ENCODE results near the gene CFAP57. TPM values are rescaled to one million over a fixed set of nuclear protein-coding genes. Genes with fewer than 3 reads are reported as not detected.

Gene CFAP57
- total RNA-seq = not detected
- polyA plus RNA-seq = under 1 TPM in 1 of 2 donors, not detected in 1; 0.07 TPM

DNA sequence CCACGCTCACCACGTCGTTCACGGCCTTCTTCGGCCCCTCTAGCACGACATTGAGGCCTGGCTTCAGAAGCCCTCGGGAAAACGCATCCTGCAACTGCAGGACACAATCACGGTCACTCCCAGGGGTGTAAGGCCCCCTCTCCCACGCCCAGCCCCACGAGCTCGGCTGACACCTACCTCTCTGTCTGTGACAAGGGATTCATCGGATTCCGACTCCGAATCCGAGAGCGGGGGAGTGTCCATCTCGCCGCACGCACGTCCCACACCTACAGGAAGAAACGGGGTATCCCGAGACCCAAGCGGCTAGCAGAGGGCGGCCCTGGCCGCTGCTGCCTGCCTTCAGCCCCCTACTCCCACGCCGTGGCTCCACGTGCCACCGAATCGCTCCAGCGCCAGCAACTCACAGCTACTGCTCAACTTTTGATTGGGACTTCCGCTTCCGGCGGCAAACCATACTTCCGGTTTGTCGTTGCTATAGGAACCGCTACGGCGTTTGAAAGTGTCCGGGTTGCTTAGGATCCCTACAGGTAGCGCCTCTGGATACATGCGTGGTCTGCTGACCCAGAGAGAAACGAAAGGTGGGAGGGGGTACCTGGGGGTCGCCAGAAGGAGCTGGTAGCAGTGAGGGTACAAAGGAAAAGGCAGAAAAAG is at the start of gene CFAP57, which contains the start of gene EBNA1BP2:
CFAP57 (plus strand) TSS at position 455 of the 651 bp plus-strand sequence. CDS start 424 bp downstream, outside the sequence.
EBNA1BP2 (minus strand) TSS at position 415 of the 651 bp plus-strand sequence; CDS start at position 243, 172 bp downstream.
- ChIA-PET CTCF (ENCODE audit: partially characterized antibody) (interaction anchor here (0.9 kb wide), 1 partner anchor 55 kb away, joined by 3 read pairs; no protein-coding TSS in a partner anchor), POLR2A (ENCODE audit: partially characterized antibody) (interaction anchor here (0.6 to 1.2 kb wide), 10 partner anchors 11 to 803 kb away, joined by 3 to 7 read pairs (median 4); partner anchors contain the start of genes ATP6V0B, ELOVL1, ERMAP and HYI)
- DNase-seq = peak; percentile 93 to 95 (median 94)
- peak within 1 kb of the TSS; percentile 62 for H3K27ac ChIP-seq (ENCODE audit: low read depth, low read length)
- peaks cover 21% of the 10 kb centered on the region for H3K4me1 ChIP-seq (ENCODE audit: insufficient read depth, low read length)
- peaks cover 10% of the 10 kb centered on the region for H3K27me3 ChIP-seq (ENCODE audit: insufficient read depth, low read length)
- peaks cover 29% of the 10 kb centered on the region for H3K36me3 ChIP-seq (ENCODE audit: insufficient read depth, low read length)
- H3K9me3 ChIP-seq (ENCODE audit: control insufficient read depth in 1 of 2, low read length in 2 of 2) = no peaks in the 10 kb centered on the region
- Mint-ChIP-seq H3K27ac (peak within 1 kb of the TSS; percentile 84 to 99 (median 96)), H3K27me3 (peaks cover 13 to 15% of the 10 kb centered on the region in 2 donors), H3K4me1 (peaks cover 22 to 31% (median 26%) of the 10 kb centered on the region in 4 donors), H3K4me3 (peak within 1 kb of the TSS; percentile 94 to 100 (median 99)), H3K36me3 (peaks cover 31 to 41% of the 10 kb centered on the region in 2 donors), H3K9me3 (no peaks in the 10 kb centered on the region)
- intact Hi-C loops (cut with micrococcal nuclease) = loop anchor here (1.0 to 10.0 kb wide), 12 partner anchors 196 to 837 kb away; partner anchors contain the start of genes C1orf50, CCDC30, ELOVL1 and ERMAP
- H3K4me3 ChIP-seq (ENCODE audit: low read length in 2 of 2) = peak within 1 kb of the TSS; percentile 81 to 87

DNA sequence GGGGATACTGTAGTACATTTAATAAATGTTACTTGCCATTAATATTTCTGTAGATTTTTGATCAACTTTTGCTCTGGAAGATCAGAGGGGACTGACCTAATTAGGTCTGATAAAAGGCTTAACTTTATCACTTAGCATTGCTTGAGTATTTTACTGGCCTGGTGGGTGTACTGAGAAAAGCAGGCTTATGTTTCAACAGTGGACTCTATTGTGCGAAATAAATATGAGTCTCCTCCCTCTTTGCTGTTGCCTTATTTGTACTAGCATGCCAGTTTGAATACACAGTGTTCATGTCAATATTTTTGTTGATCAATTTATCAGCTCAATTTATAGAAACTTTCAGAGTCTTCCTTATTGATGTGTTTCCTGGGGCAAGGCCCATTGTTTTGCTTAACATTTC is 49.1 kb upstream of the CFAP57 start:
- Histone ChIP-seq H3K27me3 (ENCODE audit: insufficient read depth, low read length) (no peaks in the 10 kb centered on the region), H3K4me1 (ENCODE audit: insufficient read depth, low read length) (no peaks in the 10 kb centered on the region), H3K9me3 (ENCODE audit: control insufficient read depth in 1 of 2, low read length in 2 of 2) (no peaks in the 10 kb centered on the region), H3K36me3 (ENCODE audit: insufficient read depth, low read length) (no peaks in the 10 kb centered on the region), H3K27ac (ENCODE audit: low read depth, low read length) (no peak overlapping the region), H3K4me3 (ENCODE audit: low read length in 2 of 2) (no peak overlapping the region)
- Mint-ChIP-seq H3K4me1 (peaks cover 0 to 3% (median 0%) of the 10 kb centered on the region in 4 donors), H3K4me3 (no peak overlapping the region), H3K27ac (no peak overlapping the region), H3K9me3 (peaks cover 0 to 3% (median 0%) of the 10 kb centered on the region in 8 donors), H3K36me3 (no peaks in the 10 kb centered on the region), H3K27me3 (peaks cover 13 to 24% of the 10 kb centered on the region in 2 donors)
- intact Hi-C loops (cut with micrococcal nuclease) = no loop called here
- no peak for DNase-seq
- POLR2A ChIA-PET (ENCODE audit: partially characterized antibody) = no interaction called here
- CTCF ChIA-PET (ENCODE audit: partially characterized antibody) = no interaction called here

GRCh38 chr1:43128816-43129215 is 43.3 kb upstream of the CFAP57 start:
- no peak overlapping the region for H3K27ac ChIP-seq (ENCODE audit: low read depth, low read length)
- no peaks in the 10 kb centered on the region for H3K36me3 ChIP-seq (ENCODE audit: insufficient read depth, low read length)
- peaks cover 0 to 3% (median 0%) of the 10 kb centered on the region in 8 donors for H3K9me3 Mint-ChIP-seq
- no peaks in the 10 kb centered on the region for H3K27me3 ChIP-seq (ENCODE audit: insufficient read depth, low read length)
- H3K9me3 ChIP-seq (ENCODE audit: control insufficient read depth in 1 of 2, low read length in 2 of 2) = no peaks in the 10 kb centered on the region
- ChIA-PET CTCF (ENCODE audit: partially characterized antibody) (no interaction called here), POLR2A (ENCODE audit: partially characterized antibody) (no interaction called here)
- H3K4me3 Mint-ChIP-seq = no peak overlapping the region
- no peaks in the 10 kb centered on the region for H3K4me1 Mint-ChIP-seq
- intact Hi-C loops (cut with micrococcal nuclease) = no loop called here
- H3K4me1 ChIP-seq (ENCODE audit: insufficient read depth, low read length) = no peaks in the 10 kb centered on the region
- H3K4me3 ChIP-seq (ENCODE audit: low read length in 2 of 2) = no peak overlapping the region
- H3K27me3 Mint-ChIP-seq = peaks cover 18 to 34% of the 10 kb centered on the region in 2 donors
- no peaks in the 10 kb centered on the region for H3K36me3 Mint-ChIP-seq
- DNase-seq = no peak
- no peak overlapping the region for H3K27ac Mint-ChIP-seq

DNA sequence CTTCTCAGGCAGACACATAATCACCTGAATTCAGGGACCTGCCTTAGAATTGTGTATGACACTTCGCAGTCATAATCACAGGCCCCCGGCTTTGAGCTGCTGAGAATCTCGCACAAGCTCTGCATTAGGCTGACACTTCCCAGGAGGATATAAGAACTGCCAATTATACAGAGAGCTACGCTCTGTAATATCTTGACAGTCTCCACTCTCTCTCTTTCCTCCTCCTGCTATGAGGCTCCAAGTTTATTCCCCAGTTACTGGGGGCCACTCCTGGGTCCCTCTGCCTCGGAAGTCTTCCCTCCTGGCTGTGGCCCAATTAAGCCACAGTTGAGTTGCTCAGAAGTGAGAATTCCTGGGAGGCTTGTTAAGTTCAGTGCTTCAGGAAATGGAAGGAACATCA is 42.7 kb upstream of the CFAP57 start:
- POLR2A ChIA-PET (ENCODE audit: partially characterized antibody) = no interaction called here
- Mint-ChIP-seq H3K36me3 (no peaks in the 10 kb centered on the region), H3K9me3 (peaks cover 0 to 3% (median 0%) of the 10 kb centered on the region in 8 donors), H3K27me3 (peaks cover 21 to 36% of the 10 kb centered on the region in 2 donors), H3K27ac (no peak overlapping the region), H3K4me1 (no peaks in the 10 kb centered on the region), H3K4me3 (no peak overlapping the region)
- CTCF ChIA-PET (ENCODE audit: partially characterized antibody) = no interaction called here
- H3K36me3 ChIP-seq (ENCODE audit: insufficient read depth, low read length) = no peaks in the 10 kb centered on the region
- H3K27ac ChIP-seq (ENCODE audit: low read depth, low read length) = no peak overlapping the region
- no peak for DNase-seq
- no peaks in the 10 kb centered on the region for H3K4me1 ChIP-seq (ENCODE audit: insufficient read depth, low read length)
- no peak overlapping the region for H3K4me3 ChIP-seq (ENCODE audit: low read length in 2 of 2)
- no peaks in the 10 kb centered on the region for H3K9me3 ChIP-seq (ENCODE audit: control insufficient read depth in 1 of 2, low read length in 2 of 2)
- H3K27me3 ChIP-seq (ENCODE audit: insufficient read depth, low read length) = no peaks in the 10 kb centered on the region
- intact Hi-C loops (cut with micrococcal nuclease) = no loop called here

DNA sequence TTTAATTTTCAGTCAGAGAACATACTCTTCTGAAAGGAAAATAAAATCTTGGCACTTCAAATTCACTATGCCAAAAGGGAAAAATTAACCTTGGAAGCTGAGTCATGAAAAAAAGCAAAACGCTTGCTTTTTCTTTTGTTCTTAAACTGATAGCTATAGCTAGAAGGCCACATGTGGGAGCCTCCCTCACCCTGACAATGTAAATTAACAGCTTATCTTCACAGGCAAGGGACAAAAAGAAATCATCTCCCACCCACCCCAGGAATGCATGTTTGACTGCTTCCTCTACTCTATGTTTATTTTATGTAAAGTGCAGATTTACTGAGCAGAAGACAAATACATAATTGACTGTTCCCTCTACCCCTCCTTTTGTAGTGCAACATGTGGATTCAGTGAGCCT is 38.1 kb upstream of the CFAP57 start:
- H3K27ac Mint-ChIP-seq = no peak overlapping the region
- H3K36me3 Mint-ChIP-seq = no peaks in the 10 kb centered on the region
- peaks cover 20 to 34% of the 10 kb centered on the region in 2 donors for H3K27me3 Mint-ChIP-seq
- no peaks in the 10 kb centered on the region for H3K4me1 ChIP-seq (ENCODE audit: insufficient read depth, low read length)
- H3K27ac ChIP-seq (ENCODE audit: low read depth, low read length) = no peak overlapping the region
- H3K4me1 Mint-ChIP-seq = no peaks in the 10 kb centered on the region
- H3K36me3 ChIP-seq (ENCODE audit: insufficient read depth, low read length) = no peaks in the 10 kb centered on the region
- H3K9me3 ChIP-seq (ENCODE audit: control insufficient read depth in 1 of 2, low read length in 2 of 2) = no peaks in the 10 kb centered on the region
- no peaks in the 10 kb centered on the region for H3K27me3 ChIP-seq (ENCODE audit: insufficient read depth, low read length)
- ChIA-PET POLR2A (ENCODE audit: partially characterized antibody) (no interaction called here), CTCF (ENCODE audit: partially characterized antibody) (no interaction called here)
- H3K4me3 Mint-ChIP-seq = no peak overlapping the region
- intact Hi-C loops (cut with micrococcal nuclease) = no loop called here
- no peak overlapping the region for H3K4me3 ChIP-seq (ENCODE audit: low read length in 2 of 2)
- H3K9me3 Mint-ChIP-seq = no peaks in the 10 kb centered on the region
- no peak for DNase-seq

- Mint-ChIP-seq H3K36me3 (no peaks in the 10 kb centered on the region), H3K4me3 (no peak overlapping the region), H3K9me3 (peaks cover 0 to 5% (median 0%) of the 10 kb centered on the region in 8 donors), H3K27me3 (peaks cover 20 to 39% of the 10 kb centered on the region in 2 donors), H3K27ac (no peak overlapping the region), H3K4me1 (no peaks in the 10 kb centered on the region)
- H3K36me3 ChIP-seq (ENCODE audit: insufficient read depth, low read length) = no peaks in the 10 kb centered on the region
- intact Hi-C loops (cut with micrococcal nuclease) = no loop called here
- H3K4me3 ChIP-seq (ENCODE audit: low read length in 2 of 2) = no peak overlapping the region
- CTCF ChIA-PET (ENCODE audit: partially characterized antibody) = no interaction called here
- H3K27ac ChIP-seq (ENCODE audit: low read depth, low read length) = no peak overlapping the region
- H3K27me3 ChIP-seq (ENCODE audit: insufficient read depth, low read length) = no peaks in the 10 kb centered on the region
- POLR2A ChIA-PET (ENCODE audit: partially characterized antibody) = no interaction called here
- DNase-seq = no peak
- no peaks in the 10 kb centered on the region for H3K9me3 ChIP-seq (ENCODE audit: control insufficient read depth in 1 of 2, low read length in 2 of 2)
- H3K4me1 ChIP-seq (ENCODE audit: insufficient read depth, low read length) = no peaks in the 10 kb centered on the region
These were observed 37.5 kb upstream of the CFAP57 start for GRCh38 chr1:43134640-43135039.

DNA sequence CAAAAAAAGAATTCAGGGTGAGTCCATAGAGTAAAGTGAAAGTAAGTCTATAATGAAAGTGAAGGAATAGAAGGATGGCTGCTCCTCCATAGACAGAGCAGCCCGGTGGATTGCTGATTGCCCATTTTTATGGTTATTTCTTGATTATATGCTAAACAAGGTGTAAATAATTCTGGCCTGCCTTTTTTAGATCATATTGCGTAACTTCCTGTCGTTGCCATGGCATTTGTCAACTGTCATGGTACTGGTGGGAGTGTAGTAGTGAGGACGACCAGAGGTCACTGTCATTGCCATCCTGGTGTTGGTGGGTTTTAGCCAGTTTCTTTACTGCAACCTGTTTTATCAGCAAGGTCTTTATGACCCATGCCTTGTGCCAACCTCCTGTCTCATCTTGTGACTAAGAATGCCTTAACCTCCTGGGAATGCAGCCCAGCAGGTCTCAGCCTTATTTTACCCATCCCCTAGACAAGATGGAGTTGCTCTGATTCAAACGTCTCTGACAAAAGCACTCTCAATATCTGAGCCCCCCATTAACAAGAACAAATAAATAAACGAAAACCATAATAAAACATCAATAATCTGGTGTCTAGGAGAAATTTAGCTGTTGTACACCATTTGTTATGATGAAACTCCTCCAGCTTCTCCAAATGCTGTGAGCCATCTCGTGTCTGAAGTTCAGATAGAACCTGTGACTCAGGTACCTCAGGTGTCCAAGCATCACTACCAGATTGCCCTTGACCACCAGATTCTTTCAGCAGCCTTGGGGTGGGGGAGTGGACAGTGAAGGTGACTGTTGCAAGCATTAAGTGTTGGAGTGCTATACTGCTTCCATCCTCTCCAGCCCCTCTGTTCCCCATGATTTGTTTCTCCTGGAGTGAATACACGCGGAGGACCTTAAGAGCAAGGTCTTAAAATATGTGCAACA is 36.0 kb upstream of the CFAP57 start:
- H3K4me1 Mint-ChIP-seq = no peaks in the 10 kb centered on the region
- intact Hi-C loops (cut with micrococcal nuclease) = no loop called here
- H3K4me3 Mint-ChIP-seq = peak overlapping the region in 1 of 8 donors; percentile 63
- Histone ChIP-seq H3K27ac (ENCODE audit: low read depth, low read length) (no peak overlapping the region), H3K27me3 (ENCODE audit: insufficient read depth, low read length) (no peaks in the 10 kb centered on the region), H3K9me3 (ENCODE audit: control insufficient read depth in 1 of 2, low read length in 2 of 2) (no peaks in the 10 kb centered on the region), H3K4me1 (ENCODE audit: insufficient read depth, low read length) (no peaks in the 10 kb centered on the region), H3K4me3 (ENCODE audit: low read length in 2 of 2) (no peak overlapping the region), H3K36me3 (ENCODE audit: insufficient read depth, low read length) (no peaks in the 10 kb centered on the region)
- H3K36me3 Mint-ChIP-seq = no peaks in the 10 kb centered on the region
- ChIA-PET POLR2A (ENCODE audit: partially characterized antibody) (no interaction called here), CTCF (ENCODE audit: partially characterized antibody) (no interaction called here)
- H3K27ac Mint-ChIP-seq = no peak overlapping the region
- H3K27me3 Mint-ChIP-seq = peaks cover 18 to 38% of the 10 kb centered on the region in 2 donors
- peaks cover 0 to 11% (median 4%) of the 10 kb centered on the region in 8 donors for H3K9me3 Mint-ChIP-seq
- DNase-seq = no peak

All from CD4-positive, alpha-beta memory T cell (primary cell).